A549 (cell line): ENCODE data around the gene RNGTT.

Experiments used
- POLR2A ChIP-seq: IDR thresholded peaks from 2 replicates; pipeline ENCODE4 v1.6.1; 2012; ENCODE audit warnings: mild to moderate bottlenecking, low read length
- RCOR1 ChIP-seq: fragments of 150-350 bp; IDR thresholded peaks from 2 replicates; pipeline ENCODE4 v1.6.1; 2014; ENCODE audit warnings: antibody characterized with exemption, low read length, low read depth
- ZFP36 ChIP-seq: fragments of 450-650 bp; IDR thresholded peaks from 2 replicates; pipeline ENCODE4 v1.6.1; 2014; ENCODE audit warnings: borderline replicate concordance; ENCODE audit not compliant: partially characterized antibody
- TF ChIP-seq, protein P1 (sequence below): fragments of >200 bp; sonication (Bioruptor Twin); formaldehyde crosslinking; IDR thresholded peaks from 3 replicates; pipeline ENCODE4 v1.5.1; 2016
- TF ChIP-seq, protein P2 (sequence below): IDR thresholded peaks from 2 replicates; pipeline ENCODE4 v1.6.1; 2012
- TF ChIP-seq, protein P3 (sequence below): fragments of 200-600 bp; sonication (generic); IDR thresholded peaks from 2 replicates; pipeline ENCODE4 v1.6.1; 2016; ENCODE audit warnings: antibody characterized with exemption, mild to moderate bottlenecking, moderate library complexity
- TF ChIP-seq, protein P4 (sequence below): fragments of >200 bp; sonication (Bioruptor Twin); formaldehyde crosslinking; IDR thresholded peaks from 2 replicates; pipeline ENCODE4 v1.6.1; 2016

DNA sequence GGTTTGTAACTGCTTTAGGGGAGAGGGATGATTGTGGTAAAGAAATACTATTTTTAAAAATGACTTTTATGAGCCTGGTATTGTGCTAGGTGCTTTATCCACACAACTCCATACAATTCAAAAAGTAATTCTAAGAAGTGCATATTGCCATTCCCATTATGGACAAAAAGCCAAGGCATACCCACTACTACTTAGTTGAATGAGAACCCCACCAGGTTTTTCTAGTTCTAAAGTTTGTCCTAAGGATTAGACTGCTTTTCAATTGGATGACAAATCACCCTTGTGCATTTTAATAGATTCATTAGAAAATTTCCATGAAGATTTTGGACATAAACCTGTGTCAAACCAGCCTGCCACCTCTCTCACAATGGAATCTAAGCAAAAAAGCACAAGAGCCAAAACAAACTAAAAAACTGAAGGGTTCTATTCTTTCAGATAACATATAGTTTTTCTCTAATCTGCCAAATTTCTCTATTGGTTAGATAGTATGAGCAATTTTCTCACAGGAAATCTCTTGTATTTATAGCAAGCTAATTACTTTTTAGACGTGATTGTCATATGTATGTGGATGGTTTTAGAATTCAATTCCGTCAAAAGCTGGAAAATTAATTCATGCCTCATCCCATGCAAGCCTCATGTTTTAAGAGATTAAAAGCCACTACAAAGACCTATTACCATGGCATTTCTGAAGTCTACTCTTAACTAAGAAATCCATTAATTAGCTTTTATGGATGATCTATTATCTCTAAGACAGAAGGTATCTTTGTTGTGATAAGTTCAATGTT, 325.5 kb downstream of the RNGTT start:
- TF ChIP-seq, protein P1, sequence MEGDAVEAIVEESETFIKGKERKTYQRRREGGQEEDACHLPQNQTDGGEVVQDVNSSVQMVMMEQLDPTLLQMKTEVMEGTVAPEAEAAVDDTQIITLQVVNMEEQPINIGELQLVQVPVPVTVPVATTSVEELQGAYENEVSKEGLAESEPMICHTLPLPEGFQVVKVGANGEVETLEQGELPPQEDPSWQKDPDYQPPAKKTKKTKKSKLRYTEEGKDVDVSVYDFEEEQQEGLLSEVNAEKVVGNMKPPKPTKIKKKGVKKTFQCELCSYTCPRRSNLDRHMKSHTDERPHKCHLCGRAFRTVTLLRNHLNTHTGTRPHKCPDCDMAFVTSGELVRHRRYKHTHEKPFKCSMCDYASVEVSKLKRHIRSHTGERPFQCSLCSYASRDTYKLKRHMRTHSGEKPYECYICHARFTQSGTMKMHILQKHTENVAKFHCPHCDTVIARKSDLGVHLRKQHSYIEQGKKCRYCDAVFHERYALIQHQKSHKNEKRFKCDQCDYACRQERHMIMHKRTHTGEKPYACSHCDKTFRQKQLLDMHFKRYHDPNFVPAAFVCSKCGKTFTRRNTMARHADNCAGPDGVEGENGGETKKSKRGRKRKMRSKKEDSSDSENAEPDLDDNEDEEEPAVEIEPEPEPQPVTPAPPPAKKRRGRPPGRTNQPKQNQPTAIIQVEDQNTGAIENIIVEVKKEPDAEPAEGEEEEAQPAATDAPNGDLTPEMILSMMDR, result no peak
- TF ChIP-seq, protein P2, sequence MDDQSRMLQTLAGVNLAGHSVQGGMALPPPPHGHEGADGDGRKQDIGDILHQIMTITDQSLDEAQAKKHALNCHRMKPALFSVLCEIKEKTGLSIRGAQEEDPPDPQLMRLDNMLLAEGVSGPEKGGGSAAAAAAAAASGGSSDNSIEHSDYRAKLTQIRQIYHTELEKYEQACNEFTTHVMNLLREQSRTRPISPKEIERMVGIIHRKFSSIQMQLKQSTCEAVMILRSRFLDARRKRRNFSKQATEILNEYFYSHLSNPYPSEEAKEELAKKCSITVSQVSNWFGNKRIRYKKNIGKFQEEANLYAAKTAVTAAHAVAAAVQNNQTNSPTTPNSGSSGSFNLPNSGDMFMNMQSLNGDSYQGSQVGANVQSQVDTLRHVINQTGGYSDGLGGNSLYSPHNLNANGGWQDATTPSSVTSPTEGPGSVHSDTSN, result no peak
- TF ChIP-seq, protein P3, sequence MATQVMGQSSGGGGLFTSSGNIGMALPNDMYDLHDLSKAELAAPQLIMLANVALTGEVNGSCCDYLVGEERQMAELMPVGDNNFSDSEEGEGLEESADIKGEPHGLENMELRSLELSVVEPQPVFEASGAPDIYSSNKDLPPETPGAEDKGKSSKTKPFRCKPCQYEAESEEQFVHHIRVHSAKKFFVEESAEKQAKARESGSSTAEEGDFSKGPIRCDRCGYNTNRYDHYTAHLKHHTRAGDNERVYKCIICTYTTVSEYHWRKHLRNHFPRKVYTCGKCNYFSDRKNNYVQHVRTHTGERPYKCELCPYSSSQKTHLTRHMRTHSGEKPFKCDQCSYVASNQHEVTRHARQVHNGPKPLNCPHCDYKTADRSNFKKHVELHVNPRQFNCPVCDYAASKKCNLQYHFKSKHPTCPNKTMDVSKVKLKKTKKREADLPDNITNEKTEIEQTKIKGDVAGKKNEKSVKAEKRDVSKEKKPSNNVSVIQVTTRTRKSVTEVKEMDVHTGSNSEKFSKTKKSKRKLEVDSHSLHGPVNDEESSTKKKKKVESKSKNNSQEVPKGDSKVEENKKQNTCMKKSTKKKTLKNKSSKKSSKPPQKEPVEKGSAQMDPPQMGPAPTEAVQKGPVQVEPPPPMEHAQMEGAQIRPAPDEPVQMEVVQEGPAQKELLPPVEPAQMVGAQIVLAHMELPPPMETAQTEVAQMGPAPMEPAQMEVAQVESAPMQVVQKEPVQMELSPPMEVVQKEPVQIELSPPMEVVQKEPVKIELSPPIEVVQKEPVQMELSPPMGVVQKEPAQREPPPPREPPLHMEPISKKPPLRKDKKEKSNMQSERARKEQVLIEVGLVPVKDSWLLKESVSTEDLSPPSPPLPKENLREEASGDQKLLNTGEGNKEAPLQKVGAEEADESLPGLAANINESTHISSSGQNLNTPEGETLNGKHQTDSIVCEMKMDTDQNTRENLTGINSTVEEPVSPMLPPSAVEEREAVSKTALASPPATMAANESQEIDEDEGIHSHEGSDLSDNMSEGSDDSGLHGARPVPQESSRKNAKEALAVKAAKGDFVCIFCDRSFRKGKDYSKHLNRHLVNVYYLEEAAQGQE, result no peak
- TF ChIP-seq, protein P4, sequence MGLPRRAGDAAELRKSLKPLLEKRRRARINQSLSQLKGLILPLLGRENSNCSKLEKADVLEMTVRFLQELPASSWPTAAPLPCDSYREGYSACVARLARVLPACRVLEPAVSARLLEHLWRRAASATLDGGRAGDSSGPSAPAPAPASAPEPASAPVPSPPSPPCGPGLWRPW, result no peak
- TF ChIP-seq POLR2A (no peak), RCOR1 (no peak), ZFP36 (no peak)
